Neural progenitor cell (in vitro differentiated cells): Measurements from ENCODE around the gene MRPL32.

ENCODE experiments used
- CTCF ChIP-seq: fragments of 200-600 bp; sonication (generic); IDR thresholded peaks from 2 replicates; pipeline ENCODE4 v1.5.1; 2017; ENCODE audit warnings: antibody characterized with exemption, mild to moderate bottlenecking
- EZH2 ChIP-seq: fragments of 200-600 bp; sonication (generic); IDR thresholded peaks from 2 replicates; pipeline ENCODE4 v1.6.1; 2017; ENCODE audit warnings: antibody characterized with exemption, mild to moderate bottlenecking, moderate library complexity
- EZH2phosphoT487 ChIP-seq: fragments of 200-600 bp; sonication (generic); IDR thresholded peaks from 2 replicates; pipeline ENCODE4 v1.6.1; 2017; ENCODE audit warnings: antibody characterized with exemption

GRCh38 chr7:42930889-42931288 lies 1.3 kb upstream of the MRPL32 start:
- no peak for TF ChIP-seq CTCF
- no peak for TF ChIP-seq EZH2phosphoT487
- TF ChIP-seq EZH2, result no peak
